Measurements from ENCODE around the gene PASK.

PASK gene

GRCh38 chr2:241136661-241137260 is 12.5 kb downstream of the PASK start:
- no peak for DNase-seq (ENCODE audit: low read depth)
- no peak for TF ChIP-seq CTCF (IDR thresholded peaks at IDR 0.05; ENCODE audit: control insufficient read depth, extremely low read depth, insufficient read depth)
- H3K4me3 ChIP-seq (ENCODE audit: low read depth, low read length), result no peak overlapping the region

- no peak overlapping the region for H3K4me3 ChIP-seq (ENCODE audit: low read depth, low read length)
- no peak for TF ChIP-seq CTCF (IDR thresholded peaks at IDR 0.05; ENCODE audit: control insufficient read depth, extremely low read depth, insufficient read depth)
- no peak for DNase-seq (ENCODE audit: low read depth)
These were observed 13.1 kb downstream of the PASK start for GRCh38 chr2:241136191-241136590.

GRCh38 chr2:241135737-241136136 is 13.5 kb downstream of the PASK start:
- no peak for TF ChIP-seq CTCF (IDR thresholded peaks at IDR 0.05; ENCODE audit: control insufficient read depth, extremely low read depth, insufficient read depth)
- H3K4me3 ChIP-seq (ENCODE audit: low read depth, low read length), result no peak overlapping the region
- no peak for DNase-seq (ENCODE audit: low read depth)

- DNase-seq (ENCODE audit: low read depth), result no peak
- TF ChIP-seq CTCF (IDR thresholded peaks at IDR 0.05; ENCODE audit: control insufficient read depth, extremely low read depth, insufficient read depth), result no peak
- H3K4me3 ChIP-seq (ENCODE audit: low read depth, low read length), result no peak overlapping the region
These were observed 14.6 kb downstream of the PASK start for GRCh38 chr2:241134711-241135110.

GRCh38 chr2:241133436-241133820 is 15.8 kb downstream of the PASK start:
- DNase-seq (ENCODE audit: low read depth), result no peak
- no peak for TF ChIP-seq CTCF (IDR thresholded peaks at IDR 0.05; ENCODE audit: control insufficient read depth, extremely low read depth, insufficient read depth)
- no peak overlapping the region for H3K4me3 ChIP-seq (ENCODE audit: low read depth, low read length)

- H3K4me3 ChIP-seq (ENCODE audit: low read depth, low read length), result no peak overlapping the region
- DNase-seq (ENCODE audit: low read depth), result no peak
- TF ChIP-seq CTCF (IDR thresholded peaks at IDR 0.05; ENCODE audit: control insufficient read depth, extremely low read depth, insufficient read depth), result no peak
These were observed 16.5 kb downstream of the PASK start for GRCh38 chr2:241132538-241133435.
